ENCODE data around the gene PIGM.
"Not testable (repeated sequence)": the region's sequence is repeated elsewhere in the genome, so short reads cannot be mapped to it uniquely, and the experiment has no call there.

The PIGM gene

DNA sequence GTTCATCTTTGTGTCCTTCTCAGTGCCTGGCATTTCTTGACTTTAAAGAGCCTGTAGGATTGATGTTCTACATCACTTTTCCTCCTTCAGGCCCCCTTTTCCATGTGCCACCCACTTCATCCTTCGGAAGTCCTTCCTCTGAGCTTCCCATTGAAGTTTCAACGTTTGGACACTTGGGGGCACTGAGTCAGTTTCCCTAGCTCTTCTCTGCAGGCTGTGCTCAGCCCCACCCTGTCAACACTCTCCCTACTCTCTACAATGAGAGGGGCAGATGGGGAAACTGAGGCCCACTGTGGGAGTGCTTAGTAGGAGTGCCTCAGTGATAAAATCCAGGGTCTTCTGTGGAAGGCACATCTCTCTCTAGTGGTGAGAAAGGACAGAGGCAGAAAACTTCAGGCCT is 26.3 kb upstream of the PIGM start:
- no peak for DNase-seq

DNA sequence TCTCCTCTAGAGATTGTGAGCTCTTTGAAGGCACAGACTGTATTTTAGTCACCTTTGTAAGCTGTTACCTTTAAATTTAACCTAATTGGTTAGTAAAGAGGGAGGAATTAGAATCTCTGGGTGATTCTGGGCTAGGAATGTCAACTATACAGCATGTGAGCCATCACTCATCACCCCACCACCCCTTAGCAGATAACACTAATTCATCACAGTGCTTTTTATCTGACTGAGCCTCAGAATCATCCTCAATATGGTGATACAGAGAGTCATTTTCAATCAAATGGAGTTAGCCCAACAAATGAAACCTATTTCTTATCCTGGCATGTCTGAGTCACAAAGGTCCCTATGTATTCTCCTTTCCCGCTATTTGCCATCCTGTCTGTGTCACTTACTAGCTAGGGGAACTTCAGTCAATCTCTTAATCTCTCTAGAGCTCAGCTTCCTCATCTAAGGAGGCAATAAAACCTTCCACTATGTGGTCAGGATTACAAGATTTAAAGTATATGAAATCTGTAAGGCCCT is 24.9 kb upstream of the PIGM start:
- DNase-seq = no peak

DNA sequence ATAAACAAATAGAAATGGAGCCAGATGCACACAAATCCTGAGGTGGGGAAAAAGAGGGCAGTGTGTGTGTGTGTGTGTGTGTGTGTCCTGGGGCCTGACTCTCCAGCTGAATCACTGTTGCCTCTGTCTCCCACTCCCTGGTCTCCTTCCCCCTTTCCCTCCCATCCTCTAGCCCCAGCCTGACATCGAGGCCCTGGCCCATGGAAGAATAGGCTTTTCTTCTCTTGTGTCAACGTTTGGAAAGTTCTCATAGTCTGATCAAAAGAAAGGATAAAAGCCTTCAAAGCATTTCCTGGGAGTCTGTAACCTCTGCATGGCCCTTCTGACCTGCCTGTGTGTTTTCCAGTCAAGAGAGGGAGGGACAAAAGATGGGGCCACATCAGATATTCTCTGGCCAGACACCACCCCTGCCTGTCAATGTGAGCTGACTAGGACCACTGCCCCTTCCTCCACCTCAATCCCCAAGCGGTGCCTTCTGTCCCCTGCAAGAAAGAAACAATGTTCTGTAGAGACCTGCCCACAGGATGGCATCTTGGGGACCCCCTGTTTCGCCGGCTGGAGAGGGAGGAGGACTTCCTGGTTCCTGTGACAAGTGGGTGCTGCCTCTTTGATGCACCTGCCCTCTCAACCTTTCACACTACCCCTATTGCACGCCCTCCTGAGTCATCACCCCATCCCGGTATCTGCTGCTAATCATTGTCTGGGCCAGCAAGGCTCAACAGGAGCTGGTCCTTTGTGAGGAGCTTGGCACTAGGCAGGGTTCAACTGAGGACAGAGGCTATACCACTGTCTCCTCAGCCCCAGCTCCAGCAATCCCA is 22.0 kb upstream of the PIGM start:
- DNase-seq = no peak

DNA sequence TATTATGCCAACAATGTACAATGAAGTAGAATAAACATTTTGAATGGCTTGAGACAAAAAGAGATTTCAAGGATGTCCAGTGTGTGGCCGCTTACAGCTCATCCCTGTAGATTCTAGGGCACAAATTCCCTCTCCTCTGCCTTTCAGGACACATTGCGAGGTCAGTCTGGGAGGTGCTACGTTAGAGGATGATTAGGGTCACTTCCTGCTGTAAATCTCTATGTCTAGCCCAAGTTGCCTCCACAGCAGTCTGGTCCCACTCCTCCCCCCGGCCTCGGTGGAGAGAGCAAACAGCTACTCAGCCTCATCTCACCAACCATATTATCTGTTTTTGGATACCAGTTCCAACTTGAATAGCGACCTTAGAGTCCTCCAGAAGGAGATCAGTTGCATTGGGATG is 21.1 kb upstream of the PIGM start:
- DNase-seq = no peak

DNA sequence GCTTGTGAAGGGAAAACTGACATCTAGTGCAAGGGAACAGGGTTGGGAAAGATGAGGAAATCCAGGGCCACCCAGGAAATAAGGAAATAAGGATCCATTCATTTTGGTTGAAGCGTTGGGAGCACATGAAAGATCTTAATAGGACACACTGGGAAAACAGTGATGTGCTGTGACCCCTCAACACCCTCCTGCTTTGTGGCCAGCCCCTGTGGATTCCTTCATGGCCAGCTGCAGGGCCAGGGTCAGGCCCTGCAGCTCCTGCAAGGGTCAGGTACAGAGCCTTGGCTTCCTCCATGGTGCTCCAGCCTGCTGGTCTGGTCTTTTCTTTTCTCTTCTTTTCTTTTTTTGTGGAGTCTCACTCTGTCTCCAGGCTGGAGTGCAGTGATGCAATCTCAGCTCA is 18.8 kb upstream of the PIGM start:
- no peak for DNase-seq

DNA sequence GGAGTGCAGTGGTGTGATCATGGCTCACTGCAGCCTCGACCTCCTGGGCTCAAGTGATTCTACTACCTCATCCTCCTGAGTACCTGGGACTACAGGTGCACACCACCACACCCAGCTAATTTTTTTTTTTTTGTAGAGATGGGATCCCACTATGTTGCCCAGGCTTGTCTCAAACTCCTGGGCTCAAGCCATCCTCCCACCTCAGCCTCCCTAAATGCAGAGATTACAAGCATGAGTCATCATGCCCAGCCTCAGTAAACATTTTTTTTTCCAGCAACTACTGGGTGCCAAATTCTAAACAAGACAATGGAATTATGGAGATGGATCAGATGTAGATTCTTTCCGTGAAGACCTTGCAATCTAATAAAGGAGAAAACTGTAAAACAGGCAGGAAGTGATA is 18.4 kb upstream of the PIGM start:
- DNase-seq = not testable (repeated sequence)

DNA sequence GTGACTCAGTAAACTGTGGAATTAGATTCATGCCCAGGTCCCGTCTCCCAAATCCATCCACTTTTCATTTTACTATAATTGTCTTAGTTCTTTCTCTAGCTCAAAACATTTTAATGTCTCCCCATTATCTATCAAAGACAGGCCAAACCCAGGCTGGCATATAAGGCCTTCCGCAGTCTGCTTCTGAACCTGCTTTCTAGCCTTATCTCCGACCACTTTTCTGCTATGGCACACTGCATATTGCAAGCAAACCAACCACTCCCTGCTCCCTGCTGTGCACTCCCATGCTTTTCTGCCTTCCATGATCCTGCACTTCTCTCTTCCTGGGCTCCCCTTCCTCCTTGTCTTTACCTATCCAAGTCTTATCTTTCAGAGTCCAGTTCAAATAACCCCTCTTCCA is 17.3 kb upstream of the PIGM start:
- peak; percentile 90 for DNase-seq

DNA sequence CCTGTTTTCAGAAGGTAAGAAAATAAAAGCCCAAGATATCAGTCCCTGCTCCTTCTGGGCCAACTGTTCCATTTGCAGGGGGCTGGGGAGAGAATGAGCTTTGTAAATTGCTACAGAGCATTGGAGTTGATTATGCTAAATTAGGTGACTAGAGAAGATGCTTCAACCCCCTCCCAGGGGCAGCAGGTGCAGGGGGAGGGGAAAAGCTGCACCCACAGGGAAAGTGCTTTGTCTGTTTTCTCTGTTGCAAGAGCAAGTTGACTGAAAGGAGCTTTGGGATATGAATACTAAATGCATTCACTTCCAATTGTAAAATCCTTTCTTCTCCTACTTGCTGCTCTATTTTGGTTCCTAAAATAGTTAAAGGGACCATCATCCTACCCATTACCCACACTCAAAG is 16.5 kb upstream of the PIGM start:
- DNase-seq = no peak

DNA sequence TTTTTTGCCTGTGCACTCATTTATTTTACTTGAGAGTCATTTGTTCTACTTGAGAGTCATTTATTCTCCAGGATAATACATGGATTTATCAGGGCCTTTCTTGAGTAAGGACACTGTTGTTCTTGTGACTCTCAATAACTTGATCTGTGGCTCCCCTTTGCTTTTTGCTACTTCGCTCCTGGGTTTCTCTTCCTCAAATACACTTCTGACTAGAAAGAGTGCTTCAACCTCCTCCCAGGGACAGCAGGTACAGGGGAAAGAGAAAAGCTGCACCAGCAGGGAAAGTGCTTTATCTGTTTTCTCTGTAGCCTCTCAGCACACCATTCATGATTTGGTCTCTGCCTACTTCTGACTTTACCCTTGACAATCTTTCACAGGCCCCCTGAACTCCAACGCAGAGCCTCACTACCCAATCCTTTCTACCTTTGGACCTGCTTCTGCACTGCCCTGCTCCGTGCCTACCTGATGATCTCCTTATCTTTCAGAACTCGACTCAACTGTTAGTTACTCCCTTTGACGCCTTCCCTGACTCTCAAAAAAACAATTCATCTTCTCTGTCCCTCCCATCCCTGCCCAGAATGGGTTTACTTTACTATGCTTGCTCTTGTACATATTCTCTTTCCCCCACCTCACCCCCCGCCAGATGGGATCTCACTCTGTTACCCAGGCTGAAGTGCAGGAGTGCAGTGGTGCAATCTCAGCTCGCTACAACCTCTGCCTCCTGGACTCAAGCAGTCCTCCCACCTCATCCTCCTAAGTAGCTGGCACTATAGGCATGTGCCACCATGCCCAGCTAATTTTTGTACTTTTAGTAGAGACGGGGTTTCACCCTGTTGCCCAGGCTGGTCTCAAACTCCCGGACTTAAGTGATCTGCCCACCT is 15.6 kb upstream of the PIGM start:
- DNase-seq = no peak

DNA sequence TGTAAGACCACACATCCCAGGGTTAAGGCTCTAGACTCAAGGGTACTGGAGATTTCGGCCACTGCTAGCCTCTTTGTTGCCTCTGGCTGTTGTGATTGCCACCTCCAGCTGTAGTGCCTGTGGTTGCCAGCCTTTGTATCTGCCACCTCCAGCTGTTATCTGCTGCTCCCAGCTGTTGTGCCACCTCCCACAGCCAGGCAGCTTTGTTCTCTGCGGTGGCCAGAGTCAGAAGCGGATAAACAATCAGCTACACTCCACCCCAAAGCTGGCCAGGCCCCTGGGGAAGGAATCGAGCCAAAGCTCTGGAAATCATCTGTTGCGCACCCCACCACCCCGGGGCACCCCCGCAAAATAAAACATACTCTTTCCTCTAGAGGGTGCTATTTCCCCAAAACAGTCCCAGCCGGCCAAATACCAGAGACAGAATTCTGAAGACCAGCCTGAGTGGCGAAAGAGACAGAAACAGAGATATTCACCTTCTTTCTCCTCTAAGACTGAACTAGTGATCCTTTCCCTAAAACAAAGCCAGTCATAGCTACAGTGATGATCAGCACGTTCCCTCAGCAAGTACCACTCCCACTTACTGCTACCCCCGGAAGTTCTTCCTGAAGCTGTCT is 14.8 kb upstream of the PIGM start:
- DNase-seq = peak; percentile 99

DNA sequence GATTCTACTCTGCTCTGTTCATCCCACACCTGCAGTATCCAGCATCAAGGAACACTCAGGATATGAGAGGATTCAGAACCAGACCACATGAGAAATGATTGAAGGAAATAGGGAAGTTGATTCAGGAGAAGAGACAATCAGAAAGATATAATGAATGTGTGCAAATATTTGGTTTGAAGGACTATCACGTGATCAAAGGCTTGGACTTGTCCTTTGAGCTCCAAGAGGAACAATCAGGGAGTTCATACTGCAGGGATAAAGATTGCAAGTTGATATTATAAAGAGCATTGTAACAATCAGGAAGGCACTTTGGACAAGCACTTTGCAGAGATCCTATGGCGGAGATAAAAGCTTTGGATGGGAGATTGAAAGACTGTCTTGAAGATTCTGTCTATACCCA is 13.9 kb upstream of the PIGM start:
- no peak for DNase-seq

DNA sequence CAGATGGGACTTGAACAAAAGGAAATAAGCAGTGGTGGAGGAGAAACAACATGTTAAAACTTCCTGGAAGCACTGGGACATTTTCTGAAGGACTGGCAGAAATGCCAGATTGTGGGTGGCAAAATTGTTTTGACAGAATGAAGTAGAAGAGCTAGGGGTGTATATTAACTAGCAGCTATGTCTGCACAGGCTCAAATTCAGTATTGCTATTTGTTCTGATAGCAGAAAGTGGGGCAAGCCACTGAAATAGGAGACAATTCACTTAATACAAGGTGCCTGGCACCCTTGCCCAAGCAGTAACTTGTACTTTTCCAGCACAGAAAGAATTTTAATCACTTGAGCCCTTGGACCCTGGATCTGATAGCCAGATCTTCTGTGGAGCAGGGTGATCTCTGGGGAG is 11.8 kb upstream of the PIGM start:
- DNase-seq = no peak

DNA sequence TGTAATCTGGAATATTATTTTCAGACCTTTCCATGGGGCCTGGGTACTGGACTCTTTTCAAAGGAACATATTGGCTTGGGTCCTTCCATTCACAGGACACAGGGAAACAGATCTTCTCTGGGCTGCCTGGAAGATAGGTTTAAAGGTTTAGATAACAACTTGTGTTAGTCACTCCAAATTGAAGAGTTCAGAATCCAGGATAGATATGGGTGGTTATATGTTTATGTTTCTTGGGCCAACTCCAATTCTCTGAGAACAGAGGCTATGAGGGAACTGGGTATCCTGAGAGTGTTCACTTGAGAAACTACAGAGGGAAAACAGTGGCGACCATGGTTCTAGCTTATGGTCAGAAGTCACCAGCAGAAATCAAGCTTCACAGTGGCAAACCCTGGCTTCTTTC is 8.7 kb upstream of the PIGM start:
- DNase-seq = no peak

DNA sequence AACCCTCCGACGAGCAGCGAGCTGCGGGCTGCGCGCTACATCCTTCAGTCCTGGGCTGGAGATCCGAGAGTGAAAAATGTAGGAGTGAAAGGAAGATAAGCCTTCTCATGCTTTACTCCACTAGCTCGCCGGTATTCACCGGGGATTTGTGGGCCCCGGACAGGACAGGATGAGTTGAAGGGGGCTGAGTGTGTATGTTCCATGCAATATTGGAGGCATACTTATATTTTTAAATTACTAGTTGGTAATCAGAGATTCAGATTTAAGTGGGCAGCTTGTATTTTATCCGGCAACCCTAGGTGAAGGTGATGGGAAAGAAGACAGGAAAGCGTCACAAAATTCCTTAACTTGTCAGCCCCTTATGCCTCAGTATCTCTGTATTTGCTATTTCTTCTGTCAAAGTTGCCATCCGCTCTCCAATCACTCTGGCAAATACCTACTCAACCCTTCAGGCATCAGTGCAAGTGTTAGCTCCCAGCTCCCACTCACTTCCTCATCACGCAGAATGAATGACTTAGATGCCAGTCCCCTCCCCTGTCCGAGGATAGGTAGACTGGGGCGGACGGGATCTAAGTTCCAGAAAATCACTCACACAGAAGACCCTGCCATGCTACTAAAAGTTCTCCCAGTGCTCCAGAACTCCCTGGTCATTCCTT is 503 bp upstream of the PIGM start:
- peak; percentile 39 for DNase-seq

DNA sequence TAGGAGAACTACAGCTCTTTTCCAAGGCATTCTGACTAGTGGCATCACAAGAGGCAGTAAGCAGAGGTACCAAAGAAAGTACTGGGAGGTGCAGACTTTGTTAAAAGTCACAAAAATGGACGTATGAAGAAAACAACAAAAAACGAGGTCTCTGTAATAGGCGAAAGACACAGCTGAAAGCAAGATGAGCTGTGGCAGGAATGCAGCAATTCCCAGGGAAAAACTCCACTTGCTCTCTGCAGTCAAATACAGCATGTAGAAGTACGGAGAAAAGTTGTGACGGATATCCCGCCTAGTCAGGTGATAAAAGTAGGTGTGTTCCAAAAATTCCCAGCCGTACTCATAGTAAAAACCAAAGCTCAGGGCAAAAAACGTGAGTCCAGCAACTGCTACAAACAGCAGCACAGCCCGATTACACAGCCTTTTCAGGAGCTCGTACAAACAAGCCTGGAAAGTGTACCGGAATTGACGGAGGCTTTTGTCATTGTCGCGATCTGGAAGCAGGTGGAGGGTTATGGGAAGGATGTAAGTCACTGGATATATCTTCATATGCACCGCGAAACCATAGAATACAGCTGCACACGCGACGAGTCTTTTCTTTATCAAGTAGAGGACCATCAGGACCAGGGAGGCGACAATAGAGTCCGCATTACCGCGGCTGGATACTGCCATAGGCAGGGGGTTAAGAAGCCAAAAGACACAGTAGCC is 979 bp downstream of the PIGM start:
- DNase-seq = peak; percentile 53

DNA sequence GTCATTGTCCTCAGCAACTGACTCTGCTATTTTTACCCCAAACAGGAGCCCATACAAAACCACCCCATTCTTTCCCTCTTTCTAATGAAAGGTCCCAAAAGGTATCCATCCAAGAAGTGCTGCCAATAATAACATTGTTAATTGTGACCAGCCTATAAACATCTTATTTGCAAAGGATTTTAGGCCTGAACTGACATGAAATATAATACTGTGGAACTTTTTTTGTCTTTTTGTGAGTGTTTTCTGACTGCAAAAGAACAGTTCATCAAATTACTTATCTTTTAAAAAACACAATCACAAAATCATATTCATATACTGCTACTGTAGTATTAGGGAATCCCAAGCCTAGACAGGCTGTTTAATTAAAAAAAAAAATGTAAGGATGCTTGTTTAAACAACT is 3.4 kb downstream of the PIGM start:
- DNase-seq = no peak

DNA sequence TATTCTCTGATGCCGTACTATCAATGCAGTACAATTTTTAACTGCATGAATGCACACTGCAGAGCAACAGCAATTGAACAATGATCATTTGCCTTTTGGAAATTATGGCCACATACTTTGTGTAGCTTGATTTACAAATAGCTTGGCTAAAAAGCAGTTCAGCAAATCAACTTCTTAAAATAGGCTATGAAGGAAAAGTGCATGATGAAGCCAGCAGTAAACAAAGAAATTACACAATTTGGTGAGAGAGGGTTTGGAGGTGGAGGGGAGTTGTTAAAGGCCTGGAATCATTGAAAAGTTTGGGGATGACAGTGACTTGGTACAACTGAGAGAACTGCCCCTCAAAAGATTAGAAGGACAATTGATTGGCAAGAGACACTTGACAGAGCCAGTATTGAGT is 6.5 kb downstream of the PIGM start:
- no peak for DNase-seq

DNA sequence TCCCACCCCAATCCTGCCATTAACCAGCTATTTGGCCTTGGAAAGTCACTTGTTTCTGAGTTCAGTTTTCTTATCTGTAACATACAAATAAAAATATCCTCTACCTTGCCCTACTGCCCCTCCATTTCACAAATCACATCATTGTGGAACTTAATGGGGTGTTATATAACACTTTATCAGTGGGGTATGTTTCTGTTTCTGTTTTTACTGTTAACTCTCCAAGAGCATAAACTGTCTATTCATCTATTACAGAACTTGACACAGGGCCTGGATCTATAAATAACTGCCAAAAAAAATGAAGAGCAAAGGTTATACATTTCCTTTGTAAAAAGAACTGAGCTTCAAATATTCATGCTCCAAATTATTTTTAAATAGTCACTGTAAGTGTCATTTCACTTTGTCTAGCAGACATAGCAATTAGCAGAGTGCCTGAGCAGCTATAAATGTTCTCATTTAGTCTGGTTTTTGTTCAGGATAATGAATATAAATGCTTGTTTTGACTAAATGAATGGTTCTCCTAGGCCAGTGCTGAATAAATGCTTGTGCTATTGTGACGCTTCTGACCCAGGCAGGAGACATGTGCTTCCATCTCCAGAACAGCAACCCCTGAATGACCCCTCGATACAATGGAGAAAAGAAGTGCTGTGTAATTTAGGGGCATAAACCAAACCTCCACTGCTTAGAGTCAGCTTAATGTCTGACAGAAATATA is 7.4 kb downstream of the PIGM start:
- DNase-seq = no peak

DNA sequence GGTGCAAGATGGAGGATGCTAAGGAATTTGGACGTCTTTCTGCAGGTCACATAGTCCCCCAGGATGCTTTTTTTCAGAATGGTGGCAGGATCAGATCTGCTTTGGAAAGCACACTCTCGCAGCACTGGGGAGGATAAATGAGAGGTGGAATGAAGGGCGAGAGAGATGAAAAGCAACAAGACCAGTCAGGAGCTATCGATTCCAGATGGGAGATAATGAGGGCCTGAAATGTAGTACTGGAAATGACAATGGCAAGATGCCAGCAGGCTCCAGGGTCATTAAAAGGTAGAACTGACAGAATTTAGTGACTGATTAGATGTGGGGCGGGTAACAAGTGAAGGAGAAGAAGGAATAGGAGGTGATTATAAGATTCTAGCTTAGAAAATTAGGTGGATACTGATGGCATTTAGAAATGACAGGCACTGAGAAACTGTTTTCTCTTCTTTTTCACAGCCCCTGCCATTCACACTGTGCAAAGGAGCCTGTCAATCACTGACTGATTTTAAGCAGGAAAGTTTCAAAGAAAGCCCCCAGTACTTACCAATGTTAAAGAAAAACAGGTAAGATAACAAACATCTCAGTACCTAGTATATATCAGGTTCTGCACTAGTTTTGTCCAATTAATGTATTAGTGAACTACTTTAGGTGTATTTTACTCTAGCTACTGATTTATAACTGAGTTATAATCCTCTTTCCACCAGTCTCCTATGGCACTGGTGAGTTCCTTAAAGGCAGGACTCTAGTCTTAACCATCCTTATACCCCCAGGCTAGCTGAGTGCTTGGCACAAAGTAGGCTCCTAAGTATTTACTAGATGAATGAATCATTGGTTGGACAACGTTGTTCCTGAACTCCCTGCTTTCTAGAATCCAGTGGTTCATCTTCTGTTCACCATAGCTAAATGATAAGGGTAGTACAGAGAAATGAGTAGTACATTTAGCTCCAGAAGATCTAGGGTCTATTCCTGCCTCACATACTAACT is 9.2 kb downstream of the PIGM start:
- DNase-seq = no peak

DNA sequence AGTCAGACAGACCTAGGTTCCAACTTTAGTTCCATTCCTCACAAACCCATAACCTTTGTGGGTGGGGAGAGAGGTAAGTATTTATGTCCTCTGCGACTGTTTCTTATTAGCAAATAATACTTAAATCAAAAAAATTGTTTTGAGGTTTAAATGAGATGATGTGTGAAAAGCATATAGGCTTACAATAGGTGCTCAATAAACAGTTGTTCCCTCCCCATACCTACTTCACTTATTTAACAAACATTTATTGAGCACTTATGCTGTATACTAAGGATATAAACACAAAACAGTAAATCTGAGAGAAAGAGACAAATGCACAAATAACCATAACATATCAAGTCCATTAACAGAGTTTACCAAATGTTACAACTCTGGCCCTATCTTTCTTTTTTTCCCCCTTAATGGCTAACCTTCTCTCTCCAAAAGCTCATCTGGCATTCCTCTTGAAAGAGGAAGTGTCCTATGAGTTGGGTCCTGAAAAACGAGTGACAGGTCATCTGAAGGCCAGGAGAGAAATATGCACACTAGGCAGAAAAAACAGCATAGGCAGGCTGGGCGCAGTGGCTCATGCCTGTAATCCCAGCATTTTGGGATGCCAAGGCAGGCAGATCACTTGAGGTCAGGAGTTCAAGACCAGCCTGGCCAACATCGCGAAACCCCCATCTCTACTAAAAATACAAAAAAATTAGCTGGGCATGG is 10.3 kb downstream of the PIGM start:
- DNase-seq = no peak
